ENCODE measurements around the gene BANK1.

The BANK1 gene

DNA sequence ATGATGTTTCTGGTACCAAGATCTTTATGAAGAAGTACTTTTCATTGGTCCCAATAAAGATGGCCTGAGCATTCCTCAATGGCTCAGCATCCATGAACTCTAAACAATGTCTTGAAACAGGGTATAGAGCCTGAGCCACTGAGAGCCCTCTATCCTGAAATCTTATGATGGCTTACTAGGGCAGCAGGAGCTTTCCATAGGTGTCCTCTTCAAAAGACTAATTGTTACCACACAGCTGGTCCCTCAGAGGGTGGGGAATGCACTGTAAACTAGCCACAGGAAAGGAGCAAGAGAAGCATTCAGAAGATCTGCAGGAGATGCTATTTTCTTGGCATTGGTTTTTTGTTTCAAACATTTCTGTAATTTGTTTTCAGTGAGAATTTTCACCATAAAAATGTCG, 5.6 kb upstream of the BANK1 start:
- 73% methylated on average over 1 of the region's 1 CpG for WGBS
- Histone ChIP-seq H3K36me3 (ENCODE audit: insufficient read depth, low read length) (no peaks in the 10 kb centered on the region), H3K9ac (ENCODE audit: low read depth, low read length) (no peak overlapping the region), H3K27ac (ENCODE audit: low read depth, low read length) (no peak overlapping the region), H3K9me3 (ENCODE audit: insufficient read depth, low read depth, low read length) (0 out of 2 replicates have a peak, but pooled peaks cover 4% of the 10 kb centered on the region), H3K4me1 (ENCODE audit: insufficient read depth, low read length) (peaks cover 19% of the 10 kb centered on the region; the same call in 1 of the 2 replicates), H3K4me3 (ENCODE audit: low read length) (no peak overlapping the region), H3K27me3 (ENCODE audit: insufficient read depth, low read length) (no peaks in the 10 kb centered on the region)

- Histone ChIP-seq H3K4me1 (ENCODE audit: insufficient read depth, low read length) (peaks cover 23% of the 10 kb centered on the region), H3K36me3 (ENCODE audit: insufficient read depth, low read length) (no peaks in the 10 kb centered on the region), H3K9ac (ENCODE audit: low read depth, low read length) (no peak overlapping the region), H3K9me3 (ENCODE audit: insufficient read depth, low read depth, low read length) (0 out of 2 replicates have a peak, but pooled peaks cover 4% of the 10 kb centered on the region), H3K4me3 (ENCODE audit: low read length) (no peak overlapping the region), H3K27ac (ENCODE audit: low read depth, low read length) (no peak overlapping the region), H3K27me3 (ENCODE audit: insufficient read depth, low read length) (no peaks in the 10 kb centered on the region)
- 83% methylated on average over 1 of the region's 1 CpG for WGBS
These were observed 5.0 kb upstream of the BANK1 start for GRCh38 chr4:101785486-101785885.

GRCh38 chr4:101787701-101788316, 2.7 kb upstream of the BANK1 start:
- WGBS: 83% methylated on average over 3 of the region's 4 CpGs
- Histone ChIP-seq H3K9ac (ENCODE audit: low read depth, low read length) (no peak overlapping the region), H3K27ac (ENCODE audit: low read depth, low read length) (no peak overlapping the region)

DNA sequence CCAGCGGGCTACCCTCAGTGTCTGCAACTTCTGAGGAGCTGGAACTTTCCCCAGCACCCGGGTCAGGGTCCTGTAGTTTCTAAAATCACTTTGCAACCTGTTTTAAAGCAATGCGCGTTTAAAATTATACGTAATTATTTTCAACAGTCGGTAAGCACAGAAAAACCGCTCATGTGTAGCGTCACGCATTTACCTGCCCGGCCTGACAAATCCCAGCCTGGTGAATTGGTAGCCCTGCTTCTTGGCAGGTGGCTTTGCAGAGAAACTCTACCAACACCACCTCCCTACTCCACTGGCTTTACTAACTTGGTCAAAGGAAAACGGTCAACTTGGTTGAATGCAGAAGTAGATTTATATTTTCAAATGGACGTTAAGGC, 640 bp downstream of the BANK1 start:
- peak overlapping the region; percentile 56 for H3K4me3 ChIP-seq (ENCODE audit: low read length)
- peaks cover 17% of the 10 kb centered on the region for H3K4me1 ChIP-seq (ENCODE audit: insufficient read depth, low read length)
- H3K27ac ChIP-seq (ENCODE audit: low read depth, low read length): no peak overlapping the region
- H3K9me3 ChIP-seq (ENCODE audit: insufficient read depth, low read depth, low read length): 0 out of 2 replicates have a peak, but pooled peaks cover 4% of the 10 kb centered on the region
- 71% methylated on average over 12 of the region's 12 CpGs for WGBS
- H3K36me3 ChIP-seq (ENCODE audit: insufficient read depth, low read length): no peaks in the 10 kb centered on the region
- no peaks in the 10 kb centered on the region for H3K27me3 ChIP-seq (ENCODE audit: insufficient read depth, low read length)
- H3K9ac ChIP-seq (ENCODE audit: low read depth, low read length): peak overlapping the region; percentile 57

More at GRCh38 chr4:101787701-101788316, 2.7 kb upstream of the BANK1 start:
- no peaks in the 10 kb centered on the region for H3K36me3 ChIP-seq (ENCODE audit: insufficient read depth, low read length)
- H3K27me3 ChIP-seq (ENCODE audit: insufficient read depth, low read length): no peaks in the 10 kb centered on the region
- no peak overlapping the region for H3K4me3 ChIP-seq (ENCODE audit: low read length)
- H3K9me3 ChIP-seq (ENCODE audit: insufficient read depth, low read depth, low read length): 0 out of 2 replicates have a peak, but pooled peaks cover 4% of the 10 kb centered on the region
- peaks cover 27% of the 10 kb centered on the region for H3K4me1 ChIP-seq (ENCODE audit: insufficient read depth, low read length)

DNA sequence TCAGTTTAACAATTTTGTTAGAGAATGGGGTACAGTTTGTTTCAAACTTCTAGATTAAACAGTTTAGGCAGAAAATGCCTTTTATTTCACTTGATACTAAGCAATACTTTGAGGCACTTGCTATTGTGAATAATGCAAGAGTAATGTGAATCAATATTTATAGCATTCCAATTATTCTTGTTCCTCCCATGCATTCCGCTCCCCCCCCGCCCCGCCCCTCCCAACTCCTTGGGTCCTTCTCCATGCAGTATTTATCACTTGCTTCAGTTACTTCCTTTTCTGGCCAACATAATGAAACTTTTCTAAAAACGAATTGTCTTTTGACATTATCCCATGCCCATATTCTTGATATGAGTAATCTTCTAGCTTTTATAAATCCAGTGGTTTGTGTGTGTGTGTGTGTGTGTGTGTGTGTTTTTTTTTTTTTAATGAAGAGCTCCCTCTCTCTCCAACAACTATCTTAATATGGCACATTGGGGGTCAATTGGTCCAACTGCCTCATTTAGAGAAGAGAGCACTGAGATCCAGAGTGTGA, 1.6 kb downstream of the BANK1 start:
- Histone ChIP-seq H3K27ac (ENCODE audit: low read depth, low read length) (no peak overlapping the region), H3K27me3 (ENCODE audit: insufficient read depth, low read length) (no peaks in the 10 kb centered on the region), H3K36me3 (ENCODE audit: insufficient read depth, low read length) (no peaks in the 10 kb centered on the region), H3K9me3 (ENCODE audit: insufficient read depth, low read depth, low read length) (0 out of 2 replicates have a peak, but pooled peaks cover 2% of the 10 kb centered on the region), H3K9ac (ENCODE audit: low read depth, low read length) (no peak overlapping the region), H3K4me1 (ENCODE audit: insufficient read depth, low read length) (peaks cover 17% of the 10 kb centered on the region), H3K4me3 (ENCODE audit: low read length) (no peak overlapping the region)
- WGBS: 93% methylated on average over 4 of the region's 4 CpGs

DNA sequence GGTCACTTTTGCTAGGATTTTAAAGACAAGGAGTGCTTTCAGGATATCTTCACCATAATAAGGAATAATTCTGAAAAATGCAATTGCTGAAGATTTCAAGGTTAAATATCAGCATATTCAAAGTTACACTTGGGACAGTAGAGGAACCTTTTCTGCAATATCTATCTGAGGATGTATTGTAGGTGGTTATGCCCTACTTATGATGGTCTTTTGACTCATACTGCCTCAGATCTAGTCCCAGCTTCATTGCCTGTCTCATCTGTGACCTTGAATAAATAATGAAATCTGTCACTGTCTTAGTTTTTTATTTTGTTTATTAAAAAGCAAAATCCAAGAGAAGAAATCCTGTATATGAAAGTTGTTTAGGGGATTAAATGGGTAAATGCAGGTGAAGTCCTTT, 2.9 kb downstream of the BANK1 start:
- Histone ChIP-seq H3K36me3 (ENCODE audit: insufficient read depth, low read length) (no peaks in the 10 kb centered on the region), H3K4me3 (ENCODE audit: low read length) (no peak overlapping the region), H3K9me3 (ENCODE audit: insufficient read depth, low read depth, low read length) (no peaks in the 10 kb centered on the region), H3K9ac (ENCODE audit: low read depth, low read length) (no peak overlapping the region), H3K27ac (ENCODE audit: low read depth, low read length) (no peak overlapping the region), H3K4me1 (ENCODE audit: insufficient read depth, low read length) (peaks cover 11% of the 10 kb centered on the region), H3K27me3 (ENCODE audit: insufficient read depth, low read length) (no peaks in the 10 kb centered on the region)

DNA sequence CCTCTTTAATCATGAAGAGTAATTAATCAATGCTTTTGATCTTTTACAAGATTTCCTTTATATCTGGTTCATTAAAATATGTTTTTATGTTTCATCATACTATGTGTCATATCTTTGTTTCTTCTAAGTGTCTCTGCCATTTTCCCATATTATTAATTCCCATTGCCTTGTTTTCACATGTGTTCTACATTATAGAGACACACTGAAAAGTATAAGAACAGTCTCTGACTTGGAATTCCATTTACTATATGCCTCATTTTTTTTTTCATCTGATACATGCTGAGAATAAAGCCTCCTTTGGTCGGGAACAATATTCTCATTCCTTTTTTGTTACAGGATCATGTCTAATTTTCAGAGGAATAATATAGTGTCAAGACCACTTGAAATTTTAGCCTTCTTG, 4.3 kb downstream of the BANK1 start:
- WGBS: 90% methylated on average over 1 of the region's 1 CpG
- no peaks in the 10 kb centered on the region for H3K36me3 ChIP-seq (ENCODE audit: insufficient read depth, low read length)
- no peak overlapping the region for H3K4me3 ChIP-seq (ENCODE audit: low read length)
- no peak overlapping the region for H3K9ac ChIP-seq (ENCODE audit: low read depth, low read length)
- H3K4me1 ChIP-seq (ENCODE audit: insufficient read depth, low read length): peaks cover 10% of the 10 kb centered on the region
- H3K27ac ChIP-seq (ENCODE audit: low read depth, low read length): no peak overlapping the region
- H3K27me3 ChIP-seq (ENCODE audit: insufficient read depth, low read length): no peaks in the 10 kb centered on the region
- no peaks in the 10 kb centered on the region for H3K9me3 ChIP-seq (ENCODE audit: insufficient read depth, low read depth, low read length)

- Histone ChIP-seq H3K4me3 (ENCODE audit: low read length) (no peak overlapping the region), H3K36me3 (ENCODE audit: insufficient read depth, low read length) (no peaks in the 10 kb centered on the region), H3K9ac (ENCODE audit: low read depth, low read length) (no peak overlapping the region), H3K27ac (ENCODE audit: low read depth, low read length) (no peak overlapping the region), H3K4me1 (ENCODE audit: insufficient read depth, low read length) (peaks cover 4% of the 10 kb centered on the region; the same call in 1 of the 2 replicates), H3K9me3 (ENCODE audit: insufficient read depth, low read depth, low read length) (no peaks in the 10 kb centered on the region), H3K27me3 (ENCODE audit: insufficient read depth, low read length) (no peaks in the 10 kb centered on the region)
These were observed 5.2 kb downstream of the BANK1 start for GRCh38 chr4:101795704-101796103.

DNA sequence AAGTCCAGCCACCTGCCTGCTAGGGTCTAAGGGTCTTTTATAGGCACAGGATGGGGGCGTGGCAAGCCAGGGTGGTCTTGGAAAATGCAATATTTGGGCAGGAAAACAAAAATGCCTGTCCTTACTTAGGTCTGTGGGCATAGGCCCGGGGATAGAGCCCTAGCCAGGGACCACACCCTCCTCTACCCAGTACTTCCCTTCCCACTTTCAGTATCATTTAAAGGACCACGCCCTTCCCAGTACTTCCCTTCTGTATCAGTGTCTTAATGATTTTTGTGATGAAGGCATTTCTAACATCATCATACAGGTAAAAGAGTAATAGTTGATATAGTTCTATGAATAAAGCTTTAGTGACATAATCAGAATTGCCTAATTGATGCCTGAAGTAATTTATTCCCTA, 11.4 kb downstream of the BANK1 start:
- Histone ChIP-seq H3K36me3 (ENCODE audit: insufficient read depth, low read length) (no peaks in the 10 kb centered on the region), H3K9ac (ENCODE audit: low read depth, low read length) (no peak overlapping the region), H3K27me3 (ENCODE audit: insufficient read depth, low read length) (no peaks in the 10 kb centered on the region), H3K4me3 (ENCODE audit: low read length) (no peak overlapping the region), H3K27ac (ENCODE audit: low read depth, low read length) (no peak overlapping the region), H3K9me3 (ENCODE audit: insufficient read depth, low read depth, low read length) (no peaks in the 10 kb centered on the region), H3K4me1 (ENCODE audit: insufficient read depth, low read length) (no peaks in the 10 kb centered on the region)
- WGBS: 93% methylated on average over 2 of the region's 3 CpGs

DNA sequence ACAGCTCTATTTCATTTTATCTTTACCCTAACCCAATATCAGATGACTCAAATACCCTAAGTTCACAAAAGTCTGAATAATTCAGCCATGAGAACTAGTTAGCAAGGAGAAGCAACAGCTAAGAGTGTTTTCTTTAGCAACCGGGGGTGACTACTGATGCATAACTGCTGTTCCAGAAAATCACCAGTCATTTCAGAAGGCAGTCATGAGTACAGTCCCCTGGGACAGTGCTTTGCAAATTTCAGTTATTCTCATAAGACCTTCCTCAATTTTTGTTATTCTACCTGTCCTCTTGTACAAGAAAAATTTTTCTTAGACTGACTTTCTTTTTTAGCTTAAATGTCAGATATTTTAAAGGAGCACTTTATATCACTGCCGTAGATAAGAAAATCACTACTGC, 16.4 kb downstream of the BANK1 start:
- no peak overlapping the region for H3K4me3 ChIP-seq (ENCODE audit: low read length)
- H3K27me3 ChIP-seq (ENCODE audit: insufficient read depth, low read length): no peaks in the 10 kb centered on the region
- no peak overlapping the region for H3K9ac ChIP-seq (ENCODE audit: low read depth, low read length)
- H3K36me3 ChIP-seq (ENCODE audit: insufficient read depth, low read length): no peaks in the 10 kb centered on the region
- no peaks in the 10 kb centered on the region for H3K4me1 ChIP-seq (ENCODE audit: insufficient read depth, low read length)
- WGBS: 83% methylated on average over 1 of the region's 2 CpGs
- no peaks in the 10 kb centered on the region for H3K9me3 ChIP-seq (ENCODE audit: insufficient read depth, low read depth, low read length)
- H3K27ac ChIP-seq (ENCODE audit: low read depth, low read length): no peak overlapping the region

- H3K4me3 ChIP-seq (ENCODE audit: low read length): no peak overlapping the region
- no peaks in the 10 kb centered on the region for H3K4me1 ChIP-seq (ENCODE audit: insufficient read depth, low read length)
- no peak overlapping the region for H3K27ac ChIP-seq (ENCODE audit: low read depth, low read length)
These were observed 16.8 kb downstream of the BANK1 start for GRCh38 chr4:101807351-101807750.

DNA sequence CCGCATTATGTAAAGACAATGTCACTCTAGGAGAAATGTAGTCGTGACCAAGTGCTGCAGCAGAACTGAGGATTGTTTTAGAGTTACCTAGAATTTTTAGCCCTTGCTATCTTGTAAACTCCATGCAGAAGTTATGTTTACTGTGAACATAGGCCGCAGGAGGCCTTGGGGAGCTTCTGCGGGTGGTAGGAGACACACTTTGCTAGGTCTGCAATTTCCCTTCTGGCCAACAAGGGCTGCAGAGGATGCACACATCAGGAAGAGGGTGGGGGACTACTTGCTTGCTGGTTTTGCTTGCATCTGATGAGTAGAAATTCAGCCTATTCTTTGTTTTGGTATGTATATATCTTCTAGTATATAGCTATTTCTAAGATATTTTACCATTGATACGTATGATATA, 23.1 kb downstream of the BANK1 start:
- Histone ChIP-seq H3K9ac (ENCODE audit: low read depth, low read length) (no peak overlapping the region), H3K27me3 (ENCODE audit: insufficient read depth, low read length) (no peaks in the 10 kb centered on the region), H3K27ac (ENCODE audit: low read depth, low read length) (no peak overlapping the region), H3K4me1 (ENCODE audit: insufficient read depth, low read length) (no peaks in the 10 kb centered on the region), H3K9me3 (ENCODE audit: insufficient read depth, low read depth, low read length) (no peaks in the 10 kb centered on the region), H3K4me3 (ENCODE audit: low read length) (no peak overlapping the region), H3K36me3 (ENCODE audit: insufficient read depth, low read length) (no peaks in the 10 kb centered on the region)
- WGBS: 93% methylated on average over 5 of the region's 5 CpGs

More at GRCh38 chr4:101807351-101807750, 16.8 kb downstream of the BANK1 start:
- Histone ChIP-seq H3K9me3 (ENCODE audit: insufficient read depth, low read depth, low read length) (no peaks in the 10 kb centered on the region), H3K9ac (ENCODE audit: low read depth, low read length) (no peak overlapping the region), H3K27me3 (ENCODE audit: insufficient read depth, low read length) (no peaks in the 10 kb centered on the region), H3K36me3 (ENCODE audit: insufficient read depth, low read length) (no peaks in the 10 kb centered on the region)
- 83% methylated on average over 2 of the region's 2 CpGs for WGBS
